HEK293 (cell line): ENCODE data around the gene ZC3H10.

Experiments
- BCL11B ChIP-seq: fragments of 450-650 bp; formaldehyde crosslinking; IDR thresholded peaks from 2 replicates; pipeline ENCODE4 v1.5.1; 2016; ENCODE audit warnings: low read depth, missing biosample characterization, missing genetic modification characterization
- GLIS1 ChIP-seq: fragments of 450-650 bp; formaldehyde crosslinking; IDR thresholded peaks from 2 replicates; pipeline ENCODE4 v1.5.1; 2016; ENCODE audit warnings: missing biosample characterization, missing genetic modification characterization
- KLF9 ChIP-seq: fragments of 450-650 bp; formaldehyde crosslinking; IDR thresholded peaks from 2 replicates; pipeline ENCODE4 v1.5.1; 2016; ENCODE audit warnings: missing biosample characterization, missing genetic modification characterization, low read depth
- REST ChIP-seq: fragments of 450-650 bp; formaldehyde crosslinking; IDR thresholded peaks from 2 replicates; pipeline ENCODE4 v1.5.1; 2016; ENCODE audit warnings: missing biosample characterization, missing genetic modification characterization
- TSHZ1 ChIP-seq: fragments of 450-650 bp; formaldehyde crosslinking; IDR thresholded peaks from 2 replicates; pipeline ENCODE4 v1.5.1; 2016; ENCODE audit warnings: missing biosample characterization, missing genetic modification characterization, borderline replicate concordance
- WT1 ChIP-seq: fragments of 450-650 bp; formaldehyde crosslinking; IDR thresholded peaks from 2 replicates; pipeline ENCODE4 v1.5.1; 2016; ENCODE audit warnings: missing biosample characterization, missing genetic modification characterization
- ZBTB26 ChIP-seq: fragments of 450-650 bp; formaldehyde crosslinking; optimal IDR thresholded peaks from 2 replicates; pipeline ENCODE3; 2016; ENCODE audit warnings: missing biosample characterization, mild to moderate bottlenecking, missing genetic modification characterization
- ZBTB48 ChIP-seq: fragments of 450-650 bp; formaldehyde crosslinking; IDR thresholded peaks from 2 replicates; pipeline ENCODE4 v1.5.1; 2016; ENCODE audit warnings: missing biosample characterization, missing genetic modification characterization
- ZBTB49 ChIP-seq: fragments of 450-650 bp; formaldehyde crosslinking; IDR thresholded peaks from 2 replicates; pipeline ENCODE4 v1.5.1; 2016; ENCODE audit warnings: missing biosample characterization, missing genetic modification characterization, low read depth
- ZBTB6 ChIP-seq: fragments of 450-650 bp; formaldehyde crosslinking; IDR thresholded peaks from 2 replicates; pipeline ENCODE4 v1.5.1; 2017; ENCODE audit warnings: missing biosample characterization, missing genetic modification characterization
- ZNF112 ChIP-seq: fragments of 450-650 bp; formaldehyde crosslinking; IDR thresholded peaks from 2 replicates; pipeline ENCODE4 v1.5.0; 2017; ENCODE audit warnings: missing biosample characterization, missing genetic modification characterization
- ZNF18 ChIP-seq: fragments of 450-650 bp; formaldehyde crosslinking; IDR thresholded peaks from 2 replicates; pipeline ENCODE4 v1.5.1; 2016; ENCODE audit warnings: missing biosample characterization, missing genetic modification characterization
- ZNF501 ChIP-seq: fragments of 450-650 bp; formaldehyde crosslinking; IDR thresholded peaks from 2 replicates; pipeline ENCODE4 v1.5.1; 2016; ENCODE audit warnings: missing biosample characterization, missing genetic modification characterization
- ZNF580 ChIP-seq: fragments of 450-650 bp; formaldehyde crosslinking; IDR thresholded peaks from 2 replicates; pipeline ENCODE4 v1.5.1; 2016; ENCODE audit warnings: missing biosample characterization, missing genetic modification characterization
- ZNF639 ChIP-seq: fragments of 450-650 bp; formaldehyde crosslinking; IDR thresholded peaks from 2 replicates; pipeline ENCODE4 v1.5.1; 2016; ENCODE audit warnings: missing biosample characterization, missing genetic modification characterization
- ZNF692 ChIP-seq: fragments of 450-650 bp; formaldehyde crosslinking; IDR thresholded peaks from 2 replicates; pipeline ENCODE4 v1.5.1; 2016; ENCODE audit warnings: missing biosample characterization, missing genetic modification characterization
- ZNF76 ChIP-seq: fragments of 450-650 bp; formaldehyde crosslinking; IDR thresholded peaks from 2 replicates; pipeline ENCODE4; 2016; ENCODE audit warnings: low read depth, missing biosample characterization, missing genetic modification characterization, borderline replicate concordance
- ZSCAN4 ChIP-seq: fragments of 450-650 bp; formaldehyde crosslinking; IDR thresholded peaks from 2 replicates; pipeline ENCODE4 v1.5.1; 2017; ENCODE audit warnings: missing biosample characterization, missing genetic modification characterization
- ZXDB ChIP-seq: fragments of 450-650 bp; formaldehyde crosslinking; IDR thresholded peaks from 2 replicates; pipeline ENCODE4 v1.5.1; 2016; ENCODE audit warnings: missing biosample characterization, missing genetic modification characterization

ZC3H10 gene

GRCh38 chr12:56152132-56152755 lies 34.2 kb downstream of the ZC3H10 start, which contains the start of gene MYL6B (continued):
- TF ChIP-seq REST (tag by site-specific recombination) (peak; percentile 27; the same call in 1 of the 2 replicates), ZNF639 (tag by site-specific recombination) (peak; percentile 76), ZNF580 (tag by site-specific recombination) (peak; percentile 88), KLF9 (peak; percentile 96), ZBTB49 (tag by site-specific recombination) (no peak), ZBTB26 (tag by site-specific recombination) (peak; percentile 63), BCL11B (tag by site-specific recombination) (peak; percentile 56; the same call in 1 of the 2 replicates), WT1 (tag by site-specific recombination) (peak; percentile 33; the same call in 1 of the 2 replicates), ZBTB48 (tag by site-specific recombination) (peak; percentile 69; the same call in 1 of the 2 replicates), ZNF112 (tag by site-specific recombination) (no peak), ZSCAN4 (tag by site-specific recombination) (peak; percentile 71; the same call in 1 of the 2 replicates), GLIS1 (tag by site-specific recombination) (no peak; the same call in 1 of the 2 replicates), ZNF18 (tag by site-specific recombination) (0 out of 2 replicates have a peak, but pooled peaks have one; percentile 11), ZNF692 (tag by site-specific recombination) (peak; percentile 56; the same call in 1 of the 2 replicates), ZNF501 (tag by site-specific recombination) (peak; percentile 64), ZNF76 (tag by site-specific recombination) (peak; percentile 98), ZBTB6 (tag by site-specific recombination) (peak; percentile 71; the same call in 1 of the 2 replicates), ZXDB (peak; percentile 88), TSHZ1 (tag by site-specific recombination) (peak; percentile 11; the same call in 1 of the 2 replicates)
